AG09309 (cell line): Measurements from ENCODE around the gene CACYBP.
"Not testable (repeated sequence)": the region's sequence is repeated elsewhere in the genome, so short reads cannot be mapped to it uniquely, and the experiment has no call there.

Experiments used
- DNase-seq: peaks from one replicate; pipeline ENCODE4 v3.0.0-alpha.2; 2010; ENCODE audit warnings: low read depth
- H3K4me3 ChIP-seq: 2 replicates; pipeline ENCODE4 v1.5.1; 2011; ENCODE audit warnings: mild to moderate bottlenecking, low read depth, low read length, moderate library complexity; ENCODE audit not compliant: control insufficient read depth
- CTCF ChIP-seq: IDR thresholded peaks from 2 replicates; pipeline ENCODE4 v1.5.1; 2011; ENCODE audit warnings: mild to moderate bottlenecking, low read depth, low read length, inconsistent platforms; ENCODE audit not compliant: insufficient read depth, control insufficient read depth; ENCODE audit errors: missing control alignments

The CACYBP gene

GRCh38 chr1:175023043-175023921 is 23.5 kb downstream of the CACYBP start, which contains the start of gene MRPS14:
MRPS14 (minus strand) TSS chr1:175023425; CDS start chr1:175023408, 17 bp downstream.
- DNase-seq = peak; percentile 94
- no peak for TF ChIP-seq CTCF
- peak within 1 kb of the TSS; percentile 95 for H3K4me3 ChIP-seq

- DNase-seq = not testable (repeated sequence)
- H3K4me3 ChIP-seq = peak overlapping the region; percentile 95; the same call in 1 of the 2 replicates
These were observed 24.1 kb downstream of the CACYBP start for GRCh38 chr1:175023922-175024242.

- no peak overlapping the region for H3K4me3 ChIP-seq
- no peak for TF ChIP-seq CTCF
- no peak for DNase-seq
These were observed 25.0 kb downstream of the CACYBP start for GRCh38 chr1:175024773-175025172.

- no peak for DNase-seq
- no peak for TF ChIP-seq CTCF
- H3K4me3 ChIP-seq = no peak overlapping the region
These were observed 34.2 kb downstream of the CACYBP start for GRCh38 chr1:175033953-175034352.

- H3K4me3 ChIP-seq = no peak overlapping the region
- DNase-seq = no peak
- TF ChIP-seq CTCF = no peak
These were observed 35.0 kb downstream of the CACYBP start for GRCh38 chr1:175034775-175035174.

GRCh38 chr1:175035865-175036264 is 36.1 kb downstream of the CACYBP start:
- H3K4me3 ChIP-seq = no peak overlapping the region
- DNase-seq = no peak
- TF ChIP-seq CTCF = no peak

- no peak for DNase-seq
- no peak overlapping the region for H3K4me3 ChIP-seq
- TF ChIP-seq CTCF = no peak
These were observed 36.7 kb downstream of the CACYBP start for GRCh38 chr1:175036476-175036875.
